WERI-Rb-1 (cell line): ENCODE data around the gene CD48.

Experiments
- DNase-seq: peaks from one replicate; pipeline ENCODE4 v3.0.0-alpha.2; 2020
- H3K27ac ChIP-seq: fragments of 250-450 bp; sonication (Bioruptor Pico); 2 replicates; pipeline ENCODE4 v1.5.1; 2020; ENCODE audit warnings: mild to moderate bottlenecking, moderate library complexity
- H3K27me3 ChIP-seq: fragments of 250-450 bp; sonication (Bioruptor Pico); 2 replicates; pipeline ENCODE4 v1.5.1; 2021; ENCODE audit warnings: mild to moderate bottlenecking, low read depth, moderate library complexity; ENCODE audit not compliant: insufficient read depth, severe bottlenecking
- H3K36me3 ChIP-seq: fragments of 250-450 bp; sonication (Bioruptor Pico); 2 replicates; pipeline ENCODE4 v1.5.1; 2020; ENCODE audit warnings: mild to moderate bottlenecking, moderate library complexity
- H3K4me3 ChIP-seq: 2 replicates; pipeline ENCODE4 v1.5.1; 2011; ENCODE audit warnings: low read depth, mild to moderate bottlenecking, control low read depth, low read length
- H3K9me3 ChIP-seq: fragments of 250-450 bp; sonication (Bioruptor Pico); 2 replicates; pipeline ENCODE4 v1.5.1; 2021; ENCODE audit warnings: mild to moderate bottlenecking, moderate library complexity; ENCODE audit not compliant: severe bottlenecking
- CTCF ChIP-seq: IDR thresholded peaks from 2 replicates; pipeline ENCODE4 v1.5.1; 2011; ENCODE audit warnings: low read depth, mild to moderate bottlenecking, control low read depth, inconsistent platforms, low read length

CD48 gene

GRCh38 chr1:160666079-160666442 lies 45.6 kb downstream of the CD48 start:
- Histone ChIP-seq H3K4me3 (no peak overlapping the region), H3K9me3 (no peaks in the 10 kb centered on the region), H3K27ac (no peak overlapping the region), H3K27me3 (peaks cover 85% of the 10 kb centered on the region), H3K36me3 (no peaks in the 10 kb centered on the region)
- no peak for DNase-seq
- TF ChIP-seq CTCF = no peak

GRCh38 chr1:160665330-160666078 lies 46.1 kb downstream of the CD48 start:
- DNase-seq = no peak
- H3K9me3 ChIP-seq = no peaks in the 10 kb centered on the region
- no peak overlapping the region for H3K4me3 ChIP-seq
- no peak overlapping the region for H3K27ac ChIP-seq
- H3K36me3 ChIP-seq = no peaks in the 10 kb centered on the region
- peaks cover 81% of the 10 kb centered on the region for H3K27me3 ChIP-seq
- TF ChIP-seq CTCF = no peak

GRCh38 chr1:160664573-160665051 lies 47.0 kb downstream of the CD48 start:
- TF ChIP-seq CTCF = no peak
- Histone ChIP-seq H3K27me3 (peaks cover 84% of the 10 kb centered on the region), H3K9me3 (peaks cover 2% of the 10 kb centered on the region), H3K27ac (no peak overlapping the region), H3K4me3 (no peak overlapping the region), H3K36me3 (no peaks in the 10 kb centered on the region)
- no peak for DNase-seq

- no peak for TF ChIP-seq CTCF
- Histone ChIP-seq H3K4me3 (no peak overlapping the region), H3K36me3 (no peaks in the 10 kb centered on the region), H3K9me3 (peaks cover 9% of the 10 kb centered on the region), H3K27ac (no peak overlapping the region), H3K27me3 (peaks cover 87% of the 10 kb centered on the region)
- DNase-seq = no peak
These were observed 48.7 kb downstream of the CD48 start for GRCh38 chr1:160662910-160663309.

- H3K4me3 ChIP-seq = no peak overlapping the region
- peaks cover 83% of the 10 kb centered on the region for H3K27me3 ChIP-seq
- DNase-seq = no peak
- peaks cover 9% of the 10 kb centered on the region for H3K9me3 ChIP-seq
- H3K27ac ChIP-seq = no peak overlapping the region
- TF ChIP-seq CTCF = no peak
- H3K36me3 ChIP-seq = no peaks in the 10 kb centered on the region
These were observed 52.1 kb downstream of the CD48 start for GRCh38 chr1:160659566-160659965.

- Histone ChIP-seq H3K4me3 (no peak overlapping the region), H3K9me3 (peaks cover 9% of the 10 kb centered on the region), H3K27ac (no peak overlapping the region), H3K27me3 (peaks cover 83% of the 10 kb centered on the region), H3K36me3 (no peaks in the 10 kb centered on the region)
- no peak for DNase-seq
- TF ChIP-seq CTCF = no peak
These were observed 52.8 kb downstream of the CD48 start for GRCh38 chr1:160658814-160659193.
